ENCODE measurements around the gene SF3B3. TPM values are rescaled to one million over a fixed set of nuclear protein-coding genes. Genes with fewer than 3 reads are reported as not detected.

Gene SF3B3
- total and polyA plus RNA-seq, 2 donors (not counting 3 experiments of a cell fraction or from before 2014, with no cell fraction given): 167 to 324 TPM

GRCh38 chr16:70612931-70613330, 89.3 kb downstream of the SF3B3 start:
- TF ChIP-seq POLR2A (IDR thresholded peaks at IDR 0.05; ENCODE audit: low read depth, low read length): no peak
- no peak for TF ChIP-seq POLR2AphosphoS5 (IDR thresholded peaks at IDR 0.05; ENCODE audit: insufficient read depth, low read depth, low read length)
- no peak for TF ChIP-seq FOS (IDR thresholded peaks at IDR 0.05; ENCODE audit: borderline replicate concordance, insufficient read depth, low read length)
- no peak for TF ChIP-seq MYC (IDR thresholded peaks at IDR 0.05; ENCODE audit: low read depth, low read length)
- no peak for TF ChIP-seq GATA2 (IDR thresholded peaks at IDR 0.05; ENCODE audit: insufficient read depth, insufficient read length, low read depth, low read length)
- no peak for TF ChIP-seq MAX (IDR thresholded peaks at IDR 0.05; ENCODE audit: insufficient read depth, insufficient read length)
- TF ChIP-seq CTCF (IDR thresholded peaks at IDR 0.05; ENCODE audit: extremely low read depth in 1 of 2, insufficient read depth in 1 of 2, low read depth in 1 of 2, low read length in 2 of 2): no peak
- TF ChIP-seq JUN (IDR thresholded peaks at IDR 0.05; ENCODE audit: borderline replicate concordance, insufficient read depth, insufficient read length, low read depth): no peak
- no peak for TF ChIP-seq EZH2 (IDR thresholded peaks at IDR 0.05; ENCODE audit: borderline replicate concordance, low read depth, low read length, severe bottlenecking)
- ChIA-PET CTCF (no interaction called here), POLR2A (no interaction called here)
- Histone ChIP-seq H3K4me3 (replicated peaks in 1 of 3; ENCODE audit: insufficient read depth in 1 of 3, low read depth in 1 of 3, low read length in 3 of 3) (no peak overlapping the region), H3K27me3 (ENCODE audit: control insufficient read depth in 2 of 2, insufficient read depth in 2 of 2, low read length in 2 of 2) (no peaks in the 10 kb centered on the region), H4K20me1 (replicated peaks; ENCODE audit: control insufficient read depth, extremely low read depth, insufficient read depth, low read length) (no peaks in the 10 kb centered on the region), H3K4me2 (ENCODE audit: insufficient read depth, low read length) (no peak overlapping the region), H3K4me1 (ENCODE audit: control insufficient read depth, extremely low read depth, insufficient read depth, low read length) (no peaks in the 10 kb centered on the region), H3K79me2 (ENCODE audit: control insufficient read depth, insufficient read depth, low read length) (no peaks in the 10 kb centered on the region), H3K9ac (replicated peaks; ENCODE audit: extremely low read depth, insufficient read depth, low read length) (no peak overlapping the region), H3K9me3 (replicated peaks; ENCODE audit: control insufficient read depth, insufficient read depth, low read length) (no peaks in the 10 kb centered on the region), H3K27ac (ENCODE audit: insufficient read depth, low read depth, low read length) (no peak overlapping the region), H3K36me3 (ENCODE audit: control insufficient read depth in 2 of 2, extremely low read depth in 1 of 2, insufficient read depth in 2 of 2, low read length in 2 of 2) (no peaks in the 10 kb centered on the region), H2AFZ (ENCODE audit: low read depth, low read length) (no peak overlapping the region), H3K9me1 (replicated peaks; ENCODE audit: control insufficient read depth, extremely low read depth, insufficient read depth, low read length) (no peaks in the 10 kb centered on the region)
- intact Hi-C loops (cut with micrococcal nuclease): no loop called here
- BruUV-seq (replicated peaks): no TSS peak
- dilution Hi-C loops (cut with MboI; ENCODE audit: extremely low pct_ligation_motif_present, low sequenced_read_pairs): no loop called here
- DNase-seq (ENCODE audit: low read depth, low spot score) (no peak), FAIRE-seq (no peak)

Measured in endothelial cell of umbilical vein (primary cell).